Small intestine (tissue), 7 donors: ENCODE results near the gene WDR70. TPM values are rescaled to one million over a fixed set of nuclear protein-coding genes. Genes with fewer than 3 reads are reported as not detected.
"Not testable (repeated sequence)": the region's sequence is repeated elsewhere in the genome, so short reads cannot be mapped to it uniquely, and the experiment has no call there.

ENCODE experiments used
- DNase-seq, 2 donors: peaks; one replicate each; pipeline versions ENCODE4 v3.0.0 to v3.0.0-alpha.2; 2013
- FAIRE-seq: peaks from 2 replicates; lab custom pipeline; 2012; peaks lifted over from hg19 to GRCh38; lab: Jason Lieb, UNC
- H3K27ac ChIP-seq, 3 donors: one replicate each; pipeline ENCODE4 v1.5.1; 2013; ENCODE audit warnings: low read length in 2 of 3, mild to moderate bottlenecking in 2 of 3, control low read depth in 1 of 3, inconsistent platforms in 1 of 3, low read depth in 1 of 3, moderate library complexity in 1 of 3
- H3K27me3 ChIP-seq, 3 donors: one replicate each; pipeline ENCODE4 v1.6.1; 2013; ENCODE audit warnings: low read length in 3 of 3, inconsistent platforms in 1 of 3; ENCODE audit not compliant: control insufficient read depth in 3 of 3, insufficient read depth in 3 of 3
- H3K36me3 ChIP-seq, 3 donors: one replicate each; pipeline ENCODE4 v1.6.1; 2013; ENCODE audit warnings: low read length in 3 of 3, inconsistent platforms in 1 of 3, low read depth in 1 of 3, mild to moderate bottlenecking in 1 of 3, moderate library complexity in 1 of 3; ENCODE audit not compliant: control insufficient read depth in 3 of 3, insufficient read depth in 2 of 3
- H3K4me1 ChIP-seq, 3 donors: one replicate each; pipeline ENCODE4 v1.6.1; 2013; ENCODE audit warnings: low read length in 2 of 3, inconsistent platforms in 1 of 3, low read depth in 1 of 3, mild to moderate bottlenecking in 1 of 3, moderate library complexity in 1 of 3; ENCODE audit not compliant: control insufficient read depth in 3 of 3, insufficient read depth in 2 of 3
- H3K4me3 ChIP-seq, 3 donors: one replicate each; pipeline ENCODE4 v1.5.1; 2013; ENCODE audit warnings: low read length in 3 of 3, control low read depth in 1 of 3, inconsistent platforms in 1 of 3, low read depth in 1 of 3, mild to moderate bottlenecking in 1 of 3, moderate library complexity in 1 of 3
- H3K9me3 ChIP-seq, 2 donors: one replicate each; pipeline ENCODE4 v1.6.1; 2013; ENCODE audit warnings: low read depth in 1 of 2, low read length in 1 of 2; ENCODE audit not compliant: control insufficient read depth in 2 of 2, insufficient read depth in 1 of 2
- WGBS, 3 donors: extraction: QIAGEN DNeasy Blood & Tissue Kit; methylation state at CpG; one replicate each; pipeline ENCODE4 v1.1.7; 2013; 5-methylcytosine and 5-hydroxymethylcytosine counted together
- polyA plus RNA-seq, 4 donors: library from polyadenylated mRNA; stranded (reverse) in 3 of 4; unstranded in 1 of 4; fragments of 200-250 nt in 3 of 4; fragments of 120-200 nt in 1 of 4; gene quantifications; one replicate each; pipeline versions ENCODE4 v1.2.1 to v1.2.3, GENCODE V29; 2013
- donor health status: healthy with polysubstance abuse.
- donor health status: control.
- donor health status: control.
- donor health status: Bipolar disorder and iron deficiency.
- donor health status: healthy.

WDR70 gene
- polyA plus RNA-seq, 4 donors = 13.2 to 24.6 (median 15.8) TPM

DNA sequence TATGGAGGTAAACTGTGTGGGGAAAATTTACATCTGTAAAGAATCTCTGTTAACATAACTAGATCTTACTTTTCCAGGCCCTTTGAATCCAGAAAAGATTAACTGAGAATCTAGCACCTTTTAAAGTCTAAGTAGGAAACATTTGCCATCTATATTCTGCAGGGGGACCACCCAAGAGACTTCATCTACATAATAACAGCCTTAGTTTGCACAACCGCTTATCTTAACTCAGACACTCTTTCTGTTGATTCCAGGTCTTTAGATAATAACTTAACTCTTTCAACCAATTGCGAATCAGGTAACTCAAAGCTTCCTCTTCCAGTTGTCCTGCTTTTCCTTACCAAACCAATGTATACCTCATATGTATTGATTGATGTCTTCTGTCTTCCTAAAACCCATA, 407.3 kb downstream of the WDR70 start:
- H3K9me3 ChIP-seq = no peaks in the 10 kb centered on the region
- no peak overlapping the region for H3K27ac ChIP-seq
- FAIRE-seq (no peak), DNase-seq (no peak)
- H3K4me1 ChIP-seq = no peaks in the 10 kb centered on the region
- 58 to 67% (median 66%) methylated on average over 2 of the region's 2 CpGs for WGBS, 3 donors
- H3K36me3 ChIP-seq = no peaks in the 10 kb centered on the region
- no peak overlapping the region for H3K4me3 ChIP-seq
- H3K27me3 ChIP-seq = no peaks in the 10 kb centered on the region

DNA sequence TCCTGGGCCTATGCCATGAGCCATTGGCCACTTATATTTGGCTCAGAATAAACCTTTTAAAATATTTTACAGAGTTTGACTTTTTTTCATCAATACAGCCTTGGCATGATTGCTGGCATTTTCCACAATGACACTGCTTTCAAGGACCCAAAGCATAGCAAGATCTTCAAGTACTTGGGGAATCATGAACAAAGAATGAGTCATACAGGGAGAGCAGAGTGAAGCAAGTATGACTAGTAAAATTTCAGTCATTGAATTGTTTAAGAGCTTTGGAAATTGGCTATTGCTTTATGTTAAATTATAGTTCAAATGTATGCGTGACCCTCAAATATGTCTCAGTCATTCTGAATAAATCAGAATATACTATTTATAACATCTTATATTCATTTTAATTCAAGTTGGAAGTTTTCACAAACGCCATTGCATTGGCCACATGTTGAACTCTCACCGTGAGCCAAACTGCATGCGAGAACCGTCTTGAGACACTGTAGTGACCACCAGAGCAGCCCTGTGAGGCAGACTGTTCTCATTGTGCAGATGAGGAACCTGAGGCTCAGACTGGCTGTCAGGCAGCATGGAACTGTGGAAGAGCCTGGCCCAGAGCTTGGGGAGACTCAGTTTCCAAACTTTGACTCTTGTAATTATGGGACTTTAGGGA, 407.9 kb downstream of the WDR70 start:
- Histone ChIP-seq H3K27ac (no peak overlapping the region), H3K27me3 (no peaks in the 10 kb centered on the region), H3K4me1 (no peaks in the 10 kb centered on the region), H3K36me3 (no peaks in the 10 kb centered on the region), H3K9me3 (no peaks in the 10 kb centered on the region), H3K4me3 (no peak overlapping the region)
- 83 to 93% (median 92%) methylated on average over 5 of the region's 5 CpGs for WGBS, 3 donors
- DNase-seq (no peak), FAIRE-seq (no peak)

- no peaks in the 10 kb centered on the region for H3K27me3 ChIP-seq
- H3K36me3 ChIP-seq = no peaks in the 10 kb centered on the region
- H3K27ac ChIP-seq = no peak overlapping the region
- H3K4me1 ChIP-seq = no peaks in the 10 kb centered on the region
- WGBS, 3 donors = 61 to 74% (median 65%) methylated on average over 6 of the region's 6 CpGs
- FAIRE-seq = no peak
- DNase-seq = no peak
- H3K4me3 ChIP-seq = no peak overlapping the region
- H3K9me3 ChIP-seq = peaks cover 0 to 2% of the 10 kb centered on the region in 2 donors
These were observed 408.6 kb downstream of the WDR70 start for GRCh38 chr5:37787742-37788141.

DNA sequence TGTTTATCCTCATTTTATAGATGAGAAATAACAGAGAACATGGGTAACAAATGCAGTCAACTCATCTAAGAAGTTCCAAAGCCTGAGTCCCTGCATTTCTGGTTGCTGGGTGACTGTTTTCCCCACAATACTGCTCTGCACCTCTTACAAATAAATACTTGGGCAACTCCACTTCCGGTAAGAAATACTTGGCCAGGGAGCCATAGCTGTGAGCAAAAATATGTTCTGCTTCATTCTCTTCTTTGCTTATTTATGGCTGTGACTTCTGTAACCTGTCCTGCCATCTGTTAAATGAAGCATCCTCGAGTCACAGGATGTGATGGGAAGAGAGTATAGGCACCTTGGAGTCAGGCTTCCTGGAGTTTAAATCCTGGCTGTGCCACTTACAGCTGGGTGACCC, 410.9 kb downstream of the WDR70 start:
- no peaks in the 10 kb centered on the region for H3K27me3 ChIP-seq
- 52 to 62% (median 59%) methylated on average over 2 of the region's 2 CpGs for WGBS, 3 donors
- no peaks in the 10 kb centered on the region for H3K4me1 ChIP-seq
- FAIRE-seq = no peak
- no peak overlapping the region for H3K27ac ChIP-seq
- no peak overlapping the region for H3K4me3 ChIP-seq
- H3K36me3 ChIP-seq = no peaks in the 10 kb centered on the region
- DNase-seq = no peak
- H3K9me3 ChIP-seq = peaks cover 0 to 5% of the 10 kb centered on the region in 2 donors

GRCh38 chr5:37791321-37791720, 412.2 kb downstream of the WDR70 start:
- Histone ChIP-seq H3K9me3 (peaks cover 0 to 12% of the 10 kb centered on the region in 2 donors), H3K36me3 (no peaks in the 10 kb centered on the region), H3K27ac (no peak overlapping the region), H3K4me3 (no peak overlapping the region), H3K4me1 (no peaks in the 10 kb centered on the region), H3K27me3 (no peaks in the 10 kb centered on the region)
- 71 to 88% (median 82%) methylated on average over 2 of the region's 2 CpGs for WGBS, 3 donors
- no peak for FAIRE-seq
- no peak for DNase-seq

DNA sequence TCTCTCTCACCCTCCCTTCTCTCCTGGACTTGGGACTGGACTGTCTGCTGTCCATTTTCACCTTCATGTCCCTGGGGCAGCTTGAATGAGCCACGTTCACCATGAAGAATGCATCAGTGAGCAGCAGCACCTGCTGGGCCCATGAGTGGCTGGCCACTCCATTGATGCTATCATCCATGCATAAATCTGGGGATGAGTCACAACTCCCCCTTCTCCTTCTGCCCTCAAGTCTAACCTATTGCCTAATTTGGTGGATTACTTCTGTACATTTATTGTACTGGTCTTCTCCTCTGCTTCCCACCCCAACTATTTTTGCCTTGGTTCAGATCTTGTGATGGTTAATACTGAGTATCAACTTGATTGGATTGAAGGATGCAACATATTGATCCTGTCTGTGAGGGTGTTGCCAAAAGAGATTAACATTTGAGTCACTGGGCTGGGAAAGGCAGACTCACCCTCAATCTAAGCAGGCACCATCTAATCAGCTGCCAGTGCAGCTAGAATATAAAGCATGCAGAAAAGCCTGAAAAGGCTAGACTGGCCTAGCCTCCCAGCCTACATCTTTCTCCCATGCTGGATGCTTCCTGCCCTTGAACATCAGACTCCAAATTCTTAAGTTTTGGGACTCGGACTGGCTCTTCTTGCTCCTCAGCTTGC, 414.0 kb downstream of the WDR70 start:
- WGBS, 3 donors = 53 to 72% (median 66%) methylated on average over 2 of the region's 2 CpGs
- FAIRE-seq (no peak), DNase-seq (no peak)
- no peak overlapping the region for H3K27ac ChIP-seq
- no peak overlapping the region for H3K4me3 ChIP-seq
- no peaks in the 10 kb centered on the region for H3K4me1 ChIP-seq
- no peaks in the 10 kb centered on the region for H3K27me3 ChIP-seq
- H3K9me3 ChIP-seq = peaks cover 0 to 12% of the 10 kb centered on the region in 2 donors
- no peaks in the 10 kb centered on the region for H3K36me3 ChIP-seq

DNA sequence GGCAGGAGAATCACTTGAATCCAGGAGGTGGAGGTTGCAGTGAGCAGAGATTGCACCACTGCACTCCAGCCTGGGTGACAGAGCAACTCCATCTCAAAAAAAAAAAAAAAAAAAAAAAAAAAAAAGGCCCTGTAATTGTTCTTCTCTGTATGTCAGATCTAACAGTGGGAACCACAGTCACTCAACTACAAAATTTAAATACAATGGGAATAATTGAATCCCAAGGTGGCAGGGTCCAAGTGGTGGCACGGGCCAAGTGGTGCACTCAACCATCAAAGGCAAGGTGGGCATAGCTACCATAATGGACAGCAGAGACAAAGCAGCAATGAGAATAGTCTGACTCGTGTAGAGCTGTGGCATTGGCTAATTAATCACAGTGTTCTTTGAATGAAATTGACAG, 416.2 kb downstream of the WDR70 start:
- FAIRE-seq, H3K4me3 ChIP-seq, H3K27ac ChIP-seq, H3K27me3 ChIP-seq, DNase-seq, H3K36me3 ChIP-seq, H3K4me1 ChIP-seq: not testable (repeated sequence)
- peaks cover 0 to 12% of the 10 kb centered on the region in 2 donors for H3K9me3 ChIP-seq
- WGBS, 3 donors = 58 to 72% (median 59%) methylated on average over 2 of the region's 2 CpGs

DNA sequence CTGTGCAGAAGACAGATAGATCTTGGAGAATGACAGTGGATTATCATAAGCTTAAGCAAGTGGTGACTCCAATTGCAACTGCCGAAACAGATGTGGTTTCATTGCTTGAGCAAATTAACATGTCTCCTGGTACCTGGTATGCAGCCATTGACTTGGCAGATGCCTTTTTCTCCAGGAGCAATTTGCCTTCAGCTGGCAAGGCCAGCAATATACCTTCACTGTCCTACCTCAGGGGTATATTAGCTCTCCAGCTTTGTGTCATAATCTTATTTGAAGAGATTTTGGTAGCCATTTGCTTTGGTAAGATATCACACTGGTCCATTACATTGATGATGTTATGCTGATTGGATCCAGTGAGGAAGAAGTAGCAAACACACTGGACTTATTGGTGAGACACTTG, 417.3 kb downstream of the WDR70 start:
- not testable (repeated sequence) for H3K27ac ChIP-seq, DNase-seq, FAIRE-seq, H3K27me3 ChIP-seq, H3K36me3 ChIP-seq, H3K4me1 ChIP-seq, H3K4me3 ChIP-seq
- 90 to 97% (median 92%) methylated on average over 1 of the region's 1 CpG for WGBS, 3 donors
- H3K9me3 ChIP-seq = peaks cover 0 to 12% of the 10 kb centered on the region in 2 donors
